H1 (cell line): ENCODE measurements around the gene SPATA31E1. TPM values are rescaled to one million over a fixed set of nuclear protein-coding genes. Genes with fewer than 3 reads are reported as not detected.

Source experiments
- CTCF ChIA-PET: fragments of 300-600 bp; sonication (Branson Sonifier 250); formaldehyde crosslinking; loops from one replicate; lab custom pipeline; 2021; ENCODE audit not compliant: partially characterized antibody; lab: Charles Lee
- POLR2A ChIA-PET: fragments of 300-600 bp; sonication (Branson Sonifier 250); formaldehyde crosslinking; loops from one replicate; lab custom pipeline; 2021; ENCODE audit warnings: inconsistent platforms; ENCODE audit not compliant: partially characterized antibody; lab: Charles Lee
- DNase-seq, 2 experiments: peaks; one replicate each; pipeline versions ENCODE4 v3.0.0 to v3.0.0-alpha.2; 2010 to 2022; ENCODE audit warnings: low spot score in 2 of 2, low read depth in 1 of 2, mixed read lengths in 1 of 2
- FAIRE-seq: peaks from 2 replicates; lab custom pipeline; 2011; peaks lifted over from hg19 to GRCh38; lab: Jason Lieb, UNC
- H2AFZ ChIP-seq: 2 replicates; pipeline ENCODE4 v1.8.1; 2012; ENCODE audit warnings: low read length, inconsistent platforms
- H2AK5ac ChIP-seq: 2 replicates; pipeline ENCODE4 v1.6.1; 2013; ENCODE audit warnings: low read depth, low read length
- H2BK120ac ChIP-seq: replicated peaks from 2 replicates; pipeline ENCODE3; 2013; ENCODE audit warnings: low read depth, low read length, inconsistent platforms
- H2BK12ac ChIP-seq: 2 replicates; pipeline ENCODE4 v1.6.1; 2013; ENCODE audit warnings: low read depth, low read length
- H2BK15ac ChIP-seq: 2 replicates; pipeline ENCODE4 v1.6.1; 2013; ENCODE audit warnings: low read length
- H2BK20ac ChIP-seq: 2 replicates; pipeline ENCODE4 v1.6.1; 2013; ENCODE audit warnings: low read length
- H2BK5ac ChIP-seq: 2 replicates; pipeline ENCODE4 v1.6.1; 2013; ENCODE audit warnings: low read depth, low read length
- H3K14ac ChIP-seq: 2 replicates; pipeline ENCODE4 v1.6.1; 2013; ENCODE audit warnings: inconsistent platforms; ENCODE audit not compliant: insufficient read length
- H3K18ac ChIP-seq: 2 replicates; pipeline ENCODE4 v1.6.1; 2013; ENCODE audit warnings: low read length; ENCODE audit errors: extremely low read depth
- H3K23ac ChIP-seq: 2 replicates; pipeline ENCODE4 v1.6.1; 2013; ENCODE audit warnings: inconsistent platforms; ENCODE audit not compliant: insufficient read length
- H3K23me2 ChIP-seq: 2 replicates; pipeline ENCODE4 v1.6.1; 2013; ENCODE audit warnings: low read depth, low read length
- H3K27ac ChIP-seq: 2 replicates; pipeline ENCODE4 v1.6.1; 2011; ENCODE audit warnings: low read depth, low read length, inconsistent platforms
- H3K27me3 ChIP-seq, 4 experiments: replicated peaks in 1 of 4; 1 replicate in 1 of 4; 2 replicates in 3 of 4; pipeline versions ENCODE4 v1.6.1 to v1.8.1; 2011 to 2013; ENCODE audit warnings: low read length in 3 of 4, mild to moderate bottlenecking in 3 of 4, inconsistent platforms in 2 of 4, mixed read lengths in 2 of 4, moderate library complexity in 1 of 4; ENCODE audit not compliant: control insufficient read depth in 3 of 4, insufficient read depth in 3 of 4; ENCODE audit errors: extremely low read depth in 1 of 4
- H3K36me3 ChIP-seq, 4 experiments: 2 replicates each; pipeline versions ENCODE4 v1.6.1 to v1.8.1; 2011 to 2013; ENCODE audit warnings: mild to moderate bottlenecking in 4 of 4, low read length in 3 of 4, moderate library complexity in 2 of 4, control low read depth in 1 of 4, inconsistent platforms in 1 of 4; ENCODE audit not compliant: insufficient read depth in 4 of 4, control insufficient read depth in 2 of 4
- H3K4ac ChIP-seq: replicated peaks from 2 replicates; pipeline ENCODE3; 2013; ENCODE audit warnings: low read length, low read depth, mixed read lengths, inconsistent platforms; ENCODE audit not compliant: insufficient read length
- H3K4me1 ChIP-seq, 4 experiments: replicated peaks in 1 of 4; 1 replicate in 1 of 4; 2 replicates in 3 of 4; pipeline versions ENCODE4 v1.6.1 to v1.8.1; 2011 to 2013; ENCODE audit warnings: low read length in 3 of 4, inconsistent platforms in 2 of 4, mixed read lengths in 1 of 4; ENCODE audit not compliant: insufficient read depth in 4 of 4, control insufficient read depth in 3 of 4
- H3K4me2 ChIP-seq, 2 experiments: 2 replicates each; pipeline versions ENCODE4 v1.6.1 to v1.8.1; 2011 to 2013; ENCODE audit warnings: low read depth in 2 of 2, low read length in 2 of 2, control low read depth in 1 of 2, inconsistent platforms in 1 of 2, mild to moderate bottlenecking in 1 of 2; ENCODE audit not compliant: insufficient read depth in 1 of 2
- H3K4me3 ChIP-seq, 4 experiments: fragments of 200-600, 300-600 bp in 1 of 4; sonication (generic), shearing (Covaris generic), sonication (Bioruptor Twin) in 1 of 4; 2 replicates each; pipeline versions ENCODE4 v1.5.1 to v1.8.1; 2011 to 2016; ENCODE audit warnings: low read length in 4 of 4, low read depth in 3 of 4, control low read depth in 2 of 4, inconsistent platforms in 2 of 4, mild to moderate bottlenecking in 2 of 4, mixed read lengths in 1 of 4, moderate library complexity in 1 of 4; ENCODE audit not compliant: insufficient read depth in 2 of 4; ENCODE audit errors: extremely low read depth in 1 of 4
- H3K56ac ChIP-seq: replicated peaks from 2 replicates; pipeline ENCODE3; 2013; ENCODE audit warnings: low read depth, mild to moderate bottlenecking, mixed read lengths, low read length, inconsistent platforms; ENCODE audit not compliant: insufficient read length
- H3K79me1 ChIP-seq: 2 replicates; pipeline ENCODE4 v1.6.1; 2013; ENCODE audit warnings: low read depth, low read length, control low read depth
- H3K79me2 ChIP-seq, 2 experiments: 2 replicates each; pipeline versions ENCODE4 v1.6.1 to v1.8.1; 2012 to 2013; ENCODE audit warnings: low read length in 2 of 2, mild to moderate bottlenecking in 2 of 2, inconsistent platforms in 1 of 2; ENCODE audit not compliant: insufficient read depth in 2 of 2, control insufficient read depth in 1 of 2
- H3K9ac ChIP-seq, 4 experiments: replicated peaks in 1 of 4; 1 replicate in 1 of 4; 2 replicates in 3 of 4; pipeline versions ENCODE4 v1.6.1 to v1.8.1; 2011 to 2013; ENCODE audit warnings: low read depth in 3 of 4, low read length in 3 of 4, control low read depth in 2 of 4, mild to moderate bottlenecking in 2 of 4, moderate library complexity in 2 of 4, inconsistent platforms in 1 of 4; ENCODE audit errors: extremely low read depth in 1 of 4
- H3K9me3 ChIP-seq, 2 experiments: 2 replicates each; pipeline versions ENCODE4 v1.6.1 to v1.8.1; 2012 to 2013; ENCODE audit warnings: mild to moderate bottlenecking in 2 of 2, moderate library complexity in 2 of 2, control low read depth in 1 of 2, inconsistent platforms in 1 of 2, low read depth in 1 of 2, low read length in 1 of 2, mixed read lengths in 1 of 2; ENCODE audit not compliant: insufficient read depth in 2 of 2
- H4K20me1 ChIP-seq, 2 experiments: replicated peaks in 1 of 2; 2 replicates each; pipeline versions ENCODE3 to v1.8.1; 2011 to 2013; ENCODE audit warnings: inconsistent platforms in 2 of 2, low read length in 2 of 2, mild to moderate bottlenecking in 1 of 2; ENCODE audit not compliant: insufficient read depth in 2 of 2, control insufficient read depth in 1 of 2
- H4K5ac ChIP-seq: 2 replicates; pipeline ENCODE4 v1.6.1; 2013; ENCODE audit warnings: low read length, low read depth, mixed read lengths, inconsistent platforms; ENCODE audit not compliant: insufficient read length
- H4K8ac ChIP-seq: 2 replicates; pipeline ENCODE4 v1.8.0; 2013; ENCODE audit warnings: mild to moderate bottlenecking, moderate library complexity, low read length, inconsistent platforms; ENCODE audit not compliant: insufficient read depth; ENCODE audit errors: extremely low read depth
- H4K91ac ChIP-seq: replicated peaks from 2 replicates; pipeline ENCODE3; 2013; ENCODE audit warnings: low read length, mixed read lengths, inconsistent platforms; ENCODE audit not compliant: insufficient read length
- POLR2A ChIP-seq, 2 experiments: IDR thresholded peaks; 1 replicate in 1 of 2; 2 replicates in 1 of 2; pipeline ENCODE4 v1.6.1; 2011; ENCODE audit warnings: low read depth in 2 of 2, low read length in 2 of 2, mild to moderate bottlenecking in 2 of 2; ENCODE audit errors: control extremely low read depth in 1 of 2
- SIN3A ChIP-seq, 2 experiments: IDR thresholded peaks in 1 of 2; conservative IDR thresholded peaks in 1 of 2; 2 replicates each; pipeline ENCODE4 v1.6.1; 2011 to 2012; ENCODE audit warnings: low read length in 2 of 2, improper control_type of control experiment in 1 of 2, low read depth in 1 of 2, mild to moderate bottlenecking in 1 of 2
- SIX5 ChIP-seq: IDR thresholded peaks from 2 replicates; pipeline ENCODE4 v1.6.1; 2011; ENCODE audit warnings: mild to moderate bottlenecking, low read depth, low read length
- ZNF274 ChIP-seq: IDR thresholded peaks from 2 replicates; pipeline ENCODE4 v1.7.0; 2012; ENCODE audit warnings: low read length, borderline replicate concordance; ENCODE audit errors: extremely low read depth
- WGBS, 2 experiments: shearing (Covaris generic) in 1 of 2; methylation state at CpG; one replicate each; pipeline versions ENCODE4 v1.1.6 to v1.1.7; 2013 to 2015; ENCODE audit warnings: low lambda C conversion rate in 2 of 2, mixed read lengths in 2 of 2, inconsistent platforms in 1 of 2, low coverage in 1 of 2, missing lambda C conversion rate in 1 of 2; ENCODE audit not compliant: insufficient replicate concordance in 2 of 2, insufficient coverage in 1 of 2, insufficient read length in 1 of 2; ENCODE audit errors: extremely low coverage in 1 of 2, missing lambda C conversion rate in 1 of 2; 5-methylcytosine and 5-hydroxymethylcytosine counted together
- polyA plus RNA-seq, 7 experiments: library from polyadenylated mRNA; depleted of rRNA in 3 of 7; stranded (reverse) in 5 of 7; unstranded in 2 of 7; fragments of >200 nt in 5 of 7; fragments of 200-250 nt in 2 of 7; gene quantifications; 1 replicate in 5 of 7; 2 replicates in 1 of 7; 4 replicates in 1 of 7; pipeline versions ENCODE4 v1.2.1 to v1.2.3, GENCODE V29; 2011 to 2013; ENCODE audit warnings: missing spikeins in 2 of 7, mixed read lengths in 2 of 7
- total RNA-seq: library from RNA; stranded (reverse); fragmentation: NEBNext Ultra II Directional; extraction: Animal tissue kit (Norgen Biotek cat#: 25700); gene quantifications from 2 replicates; pipeline ENCODE4 v1.2.1, GENCODE V29; 2021

Gene SPATA31E1
- total and polyA plus RNA-seq, 2 of the 8 experiments (the other 6 are each of a cell fraction or from before 2014, with no cell fraction given) = 0.05 to 0.09 TPM

DNA sequence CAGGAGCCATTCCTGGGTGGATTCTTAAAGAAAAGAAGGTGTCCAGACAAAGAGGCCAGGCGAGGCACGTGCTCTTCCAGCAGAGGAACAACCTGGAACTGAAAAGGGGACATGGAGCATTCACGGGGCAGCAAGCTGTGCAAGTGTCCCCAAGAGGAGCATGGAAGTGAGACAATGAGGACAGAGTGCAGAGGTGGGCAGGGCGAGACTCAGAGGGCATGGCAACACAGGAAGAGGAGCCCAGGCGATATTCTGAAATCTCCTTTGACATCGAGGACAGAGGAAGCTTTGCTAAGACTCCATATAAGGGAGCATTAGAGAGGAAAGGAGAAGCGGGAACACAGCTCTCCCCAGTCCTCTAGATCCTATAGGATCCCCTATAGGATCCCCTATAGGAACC is 29.4 kb upstream of the SPATA31E1 start:
- no peak overlapping the region for H2BK12ac ChIP-seq
- H4K8ac ChIP-seq = no peak overlapping the region
- H2AFZ ChIP-seq = no peak overlapping the region
- H3K23ac ChIP-seq = no peak overlapping the region
- no peak for FAIRE-seq
- POLR2A ChIA-PET = interaction anchor here (0.9 kb wide), 1 partner anchor 136 kb away, joined by 3 read pairs; no protein-coding TSS in a partner anchor
- CTCF ChIA-PET = interaction anchor here (1.1 kb wide), 1 partner anchor 11 kb away, joined by 3 read pairs; no protein-coding TSS in a partner anchor
- H3K4me2 ChIP-seq = no peak overlapping the region
- H4K20me1 ChIP-seq = no peaks in the 10 kb centered on the region
- no peak overlapping the region for H3K56ac ChIP-seq
- no peak overlapping the region for H4K91ac ChIP-seq
- no peak overlapping the region for H3K27ac ChIP-seq
- no peak overlapping the region for H2BK120ac ChIP-seq
- H2BK20ac ChIP-seq = no peak overlapping the region
- no peaks in the 10 kb centered on the region for H3K27me3 ChIP-seq
- H3K9ac ChIP-seq = no peak overlapping the region
- H2BK15ac ChIP-seq = no peak overlapping the region
- no peak overlapping the region for H3K18ac ChIP-seq
- H2AK5ac ChIP-seq = no peak overlapping the region
- H3K14ac ChIP-seq = no peak overlapping the region
- H4K5ac ChIP-seq = no peak overlapping the region
- no peak overlapping the region for H3K4ac ChIP-seq
- 87% methylated on average over 7 of the region's 7 CpGs; no CpG with 5 or more reads in 1 of the 2 experiments for WGBS, 2 experiments
- H3K23me2 ChIP-seq = no peaks in the 10 kb centered on the region
- H3K79me2 ChIP-seq = no peaks in the 10 kb centered on the region
- no peak for DNase-seq
- TF ChIP-seq SIX5 = no peak
- TF ChIP-seq POLR2A (IDR thresholded peaks at IDR 0.05; ENCODE audit: control extremely low read depth in 1 of 2, low read depth in 2 of 2, low read length in 2 of 2) = no peak
- TF ChIP-seq ZNF274 = no peak
- TF ChIP-seq SIN3A (conservative IDR thresholded peaks at IDR 0.05 in 1 of 2, IDR thresholded peaks at IDR 0.05 in 1 of 2; ENCODE audit: low read depth in 1 of 2, low read length in 2 of 2) = no peak
- no peaks in the 10 kb centered on the region for H3K36me3 ChIP-seq
- no peak overlapping the region for H3K4me3 ChIP-seq
- no peak overlapping the region for H2BK5ac ChIP-seq
- H3K4me1 ChIP-seq = peaks cover 0 to 5% (median 0%) of the 10 kb centered on the region in 4 experiments; a peak in 3 of 7 replicates
- H3K9me3 ChIP-seq = peaks cover 5 to 15% of the 10 kb centered on the region in 2 experiments; a peak in 1 of 4 replicates
- no peaks in the 10 kb centered on the region for H3K79me1 ChIP-seq
